ENCODE data around the gene ZNF485. TPM values are rescaled to one million over a fixed set of nuclear protein-coding genes. Genes with fewer than 3 reads are reported as not detected.
"Not testable (repeated sequence)": the region's sequence is repeated elsewhere in the genome, so short reads cannot be mapped to it uniquely, and the experiment has no call there.

Gene ZNF485
- total RNA-seq, 1 experiment from 2014 or later = 10.6 TPM

DNA sequence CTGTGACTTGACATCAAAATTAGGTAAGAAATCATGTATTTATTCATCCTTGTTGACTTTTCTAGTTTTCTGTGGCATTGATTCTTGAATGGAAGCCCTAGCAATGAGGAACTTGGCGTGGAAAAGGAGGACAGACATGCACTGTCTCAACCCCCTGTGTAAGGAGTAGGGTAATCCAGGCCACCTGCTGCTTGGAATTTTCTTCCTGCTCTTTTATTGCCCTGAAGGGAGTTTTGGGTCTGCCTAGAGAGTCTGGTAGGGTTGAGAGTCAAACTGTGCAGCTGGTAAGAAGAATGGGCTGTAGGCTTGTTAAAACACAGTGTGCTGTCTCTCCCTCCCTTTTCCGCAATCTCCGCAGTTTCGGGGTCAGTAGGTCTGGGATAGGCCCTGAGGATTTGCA is 22.7 kb downstream of the ZNF485 start:
- H3K36me3 ChIP-seq (ENCODE audit: control insufficient read depth, insufficient read depth, low read length) = no peaks in the 10 kb centered on the region
- ATAC-seq (no peak), DNase-seq (ENCODE audit: low read depth, low spot score) (no peak)
- ChIA-PET POLR2A (no interaction called here), CTCF (no interaction called here)
- no peak overlapping the region for H3K4me3 ChIP-seq (ENCODE audit: low read depth in 2 of 2, low read length in 2 of 2)
- TF ChIP-seq, protein P1, sequence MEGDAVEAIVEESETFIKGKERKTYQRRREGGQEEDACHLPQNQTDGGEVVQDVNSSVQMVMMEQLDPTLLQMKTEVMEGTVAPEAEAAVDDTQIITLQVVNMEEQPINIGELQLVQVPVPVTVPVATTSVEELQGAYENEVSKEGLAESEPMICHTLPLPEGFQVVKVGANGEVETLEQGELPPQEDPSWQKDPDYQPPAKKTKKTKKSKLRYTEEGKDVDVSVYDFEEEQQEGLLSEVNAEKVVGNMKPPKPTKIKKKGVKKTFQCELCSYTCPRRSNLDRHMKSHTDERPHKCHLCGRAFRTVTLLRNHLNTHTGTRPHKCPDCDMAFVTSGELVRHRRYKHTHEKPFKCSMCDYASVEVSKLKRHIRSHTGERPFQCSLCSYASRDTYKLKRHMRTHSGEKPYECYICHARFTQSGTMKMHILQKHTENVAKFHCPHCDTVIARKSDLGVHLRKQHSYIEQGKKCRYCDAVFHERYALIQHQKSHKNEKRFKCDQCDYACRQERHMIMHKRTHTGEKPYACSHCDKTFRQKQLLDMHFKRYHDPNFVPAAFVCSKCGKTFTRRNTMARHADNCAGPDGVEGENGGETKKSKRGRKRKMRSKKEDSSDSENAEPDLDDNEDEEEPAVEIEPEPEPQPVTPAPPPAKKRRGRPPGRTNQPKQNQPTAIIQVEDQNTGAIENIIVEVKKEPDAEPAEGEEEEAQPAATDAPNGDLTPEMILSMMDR (IDR thresholded peaks at IDR 0.05) = no peak
- TF ChIP-seq SIN3A (IDR thresholded peaks at IDR 0.05; ENCODE audit: borderline replicate concordance, insufficient read depth, low read depth, low read length) = no peak
- TF ChIP-seq, protein P2, sequence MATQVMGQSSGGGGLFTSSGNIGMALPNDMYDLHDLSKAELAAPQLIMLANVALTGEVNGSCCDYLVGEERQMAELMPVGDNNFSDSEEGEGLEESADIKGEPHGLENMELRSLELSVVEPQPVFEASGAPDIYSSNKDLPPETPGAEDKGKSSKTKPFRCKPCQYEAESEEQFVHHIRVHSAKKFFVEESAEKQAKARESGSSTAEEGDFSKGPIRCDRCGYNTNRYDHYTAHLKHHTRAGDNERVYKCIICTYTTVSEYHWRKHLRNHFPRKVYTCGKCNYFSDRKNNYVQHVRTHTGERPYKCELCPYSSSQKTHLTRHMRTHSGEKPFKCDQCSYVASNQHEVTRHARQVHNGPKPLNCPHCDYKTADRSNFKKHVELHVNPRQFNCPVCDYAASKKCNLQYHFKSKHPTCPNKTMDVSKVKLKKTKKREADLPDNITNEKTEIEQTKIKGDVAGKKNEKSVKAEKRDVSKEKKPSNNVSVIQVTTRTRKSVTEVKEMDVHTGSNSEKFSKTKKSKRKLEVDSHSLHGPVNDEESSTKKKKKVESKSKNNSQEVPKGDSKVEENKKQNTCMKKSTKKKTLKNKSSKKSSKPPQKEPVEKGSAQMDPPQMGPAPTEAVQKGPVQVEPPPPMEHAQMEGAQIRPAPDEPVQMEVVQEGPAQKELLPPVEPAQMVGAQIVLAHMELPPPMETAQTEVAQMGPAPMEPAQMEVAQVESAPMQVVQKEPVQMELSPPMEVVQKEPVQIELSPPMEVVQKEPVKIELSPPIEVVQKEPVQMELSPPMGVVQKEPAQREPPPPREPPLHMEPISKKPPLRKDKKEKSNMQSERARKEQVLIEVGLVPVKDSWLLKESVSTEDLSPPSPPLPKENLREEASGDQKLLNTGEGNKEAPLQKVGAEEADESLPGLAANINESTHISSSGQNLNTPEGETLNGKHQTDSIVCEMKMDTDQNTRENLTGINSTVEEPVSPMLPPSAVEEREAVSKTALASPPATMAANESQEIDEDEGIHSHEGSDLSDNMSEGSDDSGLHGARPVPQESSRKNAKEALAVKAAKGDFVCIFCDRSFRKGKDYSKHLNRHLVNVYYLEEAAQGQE (IDR thresholded peaks at IDR 0.05; ENCODE audit: insufficient read depth in 1 of 2, low read depth in 2 of 2, low read length in 1 of 2) = no peak
- TF ChIP-seq TCF7L2 (IDR thresholded peaks at IDR 0.05; ENCODE audit: low read depth, low read length) = no peak
- no peak for TF ChIP-seq POLR2AphosphoS5 (IDR thresholded peaks at IDR 0.05; ENCODE audit: low read depth, low read length)
- no TSS peak for BruUV-seq (replicated peaks)
- intact Hi-C loops (cut with micrococcal nuclease; ENCODE audit: unreplicated experiment) = no loop called here
- in situ Hi-C loops (cut with HindIII; ENCODE audit: low pct_unique_long_range_greater_than_20kb, low sequenced_read_pairs) = no loop called here
- no peaks in the 10 kb centered on the region for H3K27me3 ChIP-seq (ENCODE audit: control insufficient read depth, insufficient read depth, low read length)
- no peak overlapping the region for H3K27ac ChIP-seq (ENCODE audit: low read length)
- H3K4me1 ChIP-seq (ENCODE audit: control insufficient read depth, insufficient read depth, low read length) = no peaks in the 10 kb centered on the region
- no peaks in the 10 kb centered on the region for H3K9me3 ChIP-seq (ENCODE audit: control insufficient read depth, insufficient read depth, low read depth, low read length)

DNA sequence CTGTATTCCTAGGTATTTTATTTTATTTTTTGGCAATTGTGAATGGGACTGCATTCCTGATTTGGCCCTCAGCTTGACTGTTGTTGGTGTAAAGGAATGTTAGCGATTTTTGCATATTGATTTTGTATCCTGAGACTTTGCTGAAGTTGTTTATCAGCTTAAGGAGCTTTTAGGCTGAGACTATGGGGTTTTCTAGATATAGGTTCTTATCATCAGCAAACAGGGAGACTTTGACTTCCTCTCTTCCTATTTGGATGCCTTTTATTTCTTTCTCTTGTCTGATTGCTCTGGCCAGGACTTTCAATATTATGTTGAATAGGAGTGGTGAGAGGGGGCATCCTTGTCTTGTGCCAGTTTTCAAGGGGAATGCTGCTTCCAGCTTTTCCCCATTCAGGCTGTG is 29.6 kb downstream of the ZNF485 start:
- H3K27me3 ChIP-seq (ENCODE audit: control insufficient read depth, insufficient read depth, low read length); DNase-seq (ENCODE audit: low read depth, low spot score); H3K4me3 ChIP-seq (ENCODE audit: low read depth in 2 of 2, low read length in 2 of 2); intact Hi-C loops (cut with micrococcal nuclease; ENCODE audit: unreplicated experiment); H3K27ac ChIP-seq (ENCODE audit: low read length); in situ Hi-C loops (cut with HindIII; ENCODE audit: low pct_unique_long_range_greater_than_20kb, low sequenced_read_pairs); POLR2A ChIA-PET; CTCF ChIA-PET; H3K36me3 ChIP-seq (ENCODE audit: control insufficient read depth, insufficient read depth, low read length); H3K4me1 ChIP-seq (ENCODE audit: control insufficient read depth, insufficient read depth, low read length); H3K9me3 ChIP-seq (ENCODE audit: control insufficient read depth, insufficient read depth, low read depth, low read length); BruUV-seq (replicated peaks); ATAC-seq: not testable (repeated sequence)

- BruUV-seq (replicated peaks) = no TSS peak
- no peaks in the 10 kb centered on the region for H3K36me3 ChIP-seq (ENCODE audit: control insufficient read depth, insufficient read depth, low read length)
- H3K4me1 ChIP-seq (ENCODE audit: control insufficient read depth, insufficient read depth, low read length) = no peaks in the 10 kb centered on the region
- H3K4me3 ChIP-seq (ENCODE audit: low read depth in 2 of 2, low read length in 2 of 2) = no peak overlapping the region
- CTCF ChIA-PET = no interaction called here
- DNase-seq (ENCODE audit: low read depth, low spot score) (no peak), ATAC-seq (no peak)
- in situ Hi-C loops (cut with HindIII; ENCODE audit: low pct_unique_long_range_greater_than_20kb, low sequenced_read_pairs) = loop anchor here (5.0 kb wide), 1 partner anchor 68 kb away; the partner anchor contains the start of gene ZNF239
- H3K27me3 ChIP-seq (ENCODE audit: control insufficient read depth, insufficient read depth, low read length) = no peaks in the 10 kb centered on the region
- no peak overlapping the region for H3K27ac ChIP-seq (ENCODE audit: low read length)
- intact Hi-C loops (cut with micrococcal nuclease; ENCODE audit: unreplicated experiment) = no loop called here
- TF ChIP-seq POLR2AphosphoS5 (IDR thresholded peaks at IDR 0.05; ENCODE audit: low read depth, low read length) = no peak
- POLR2A ChIA-PET = interaction anchor here (0.7 kb wide), 1 partner anchor 49 kb away, joined by 5 read pairs; no protein-coding TSS in a partner anchor
- H3K9me3 ChIP-seq (ENCODE audit: control insufficient read depth, insufficient read depth, low read depth, low read length) = peaks cover 45% of the 10 kb centered on the region
These were observed 34.4 kb downstream of the ZNF485 start for GRCh38 chr10:43640603-43641002.

Data from Panc1 (cell line).